KOPT-K1 (cell line): ENCODE data around the gene NADSYN1.

Source experiments
- H3K27ac ChIP-seq: fragments of 200-600 bp; sonication (generic); 2 replicates; pipeline ENCODE4 v1.5.1; 2016; ENCODE audit warnings: antibody characterized with exemption, mild to moderate bottlenecking, low read depth, low read length; ENCODE audit not compliant: poor library complexity, severe bottlenecking
- H3K36me3 ChIP-seq: fragments of 200-600 bp; sonication (generic); 2 replicates; pipeline ENCODE4 v1.5.1; 2017; ENCODE audit warnings: antibody characterized with exemption, mild to moderate bottlenecking, low read length, moderate library complexity; ENCODE audit not compliant: insufficient read depth
- H3K9me3 ChIP-seq: fragments of 200-600 bp; sonication (generic); 2 replicates; pipeline ENCODE4 v1.5.1; 2017; ENCODE audit warnings: antibody characterized with exemption, low read length, mild to moderate bottlenecking; ENCODE audit not compliant: insufficient read depth, poor library complexity, severe bottlenecking

The NADSYN1 gene

GRCh38 chr11:71544525-71545214, 91.7 kb downstream of the NADSYN1 start:
- peaks cover 21% of the 10 kb centered on the region for H3K9me3 ChIP-seq
- no peaks in the 10 kb centered on the region for H3K36me3 ChIP-seq
- no peak overlapping the region for H3K27ac ChIP-seq

GRCh38 chr11:71545405-71545966, 92.5 kb downstream of the NADSYN1 start:
- H3K9me3 ChIP-seq, result peaks cover 15% of the 10 kb centered on the region
- no peak overlapping the region for H3K27ac ChIP-seq
- no peaks in the 10 kb centered on the region for H3K36me3 ChIP-seq

- no peaks in the 10 kb centered on the region for H3K36me3 ChIP-seq
- H3K9me3 ChIP-seq, result no peaks in the 10 kb centered on the region
- H3K27ac ChIP-seq, result no peak within 1 kb of the TSS
These were observed 95.1 kb downstream of the NADSYN1 start, which contains the start of gene KRTAP5-9 for GRCh38 chr11:71548120-71548519. KRTAP5-9 (plus strand) TSS chr11:71548420; CDS start chr11:71548658, 238 bp downstream.

GRCh38 chr11:71548716-71549151, 95.7 kb downstream of the NADSYN1 start:
- Histone ChIP-seq H3K9me3 (no peaks in the 10 kb centered on the region), H3K36me3 (no peaks in the 10 kb centered on the region), H3K27ac (no peak overlapping the region)
